ENCODE measurements around the gene CLSTN1.

DNA sequence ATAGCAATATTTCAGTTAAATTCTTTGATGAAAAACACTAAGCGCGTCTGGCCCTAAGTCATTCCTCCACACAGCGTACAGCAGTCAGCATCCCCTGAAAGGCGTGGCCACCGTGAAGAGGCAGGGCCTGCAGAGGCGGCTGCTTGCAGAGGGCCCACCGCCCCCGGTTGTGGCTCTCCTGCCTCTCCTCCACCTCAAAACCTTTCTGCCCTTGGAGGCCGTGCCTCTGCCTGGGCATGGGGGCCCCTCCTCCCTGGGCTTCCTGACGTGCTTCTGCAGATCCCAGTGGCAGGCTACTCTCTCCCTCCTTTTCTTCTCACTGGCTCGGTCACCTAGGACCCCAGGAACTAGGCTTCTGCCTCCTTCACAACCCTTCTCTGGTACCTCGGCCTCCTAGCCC lies 16.2 kb downstream of the CLSTN1 start:
- TF ChIP-seq OSR1 (CRISPR knock-in tag; IDR thresholded peaks at IDR 0.05), result no peak
- TF ChIP-seq RARB (CRISPR knock-in tag; IDR thresholded peaks at IDR 0.05), result no peak
- no peak for TF ChIP-seq CREB5 (CRISPR knock-in tag; IDR thresholded peaks at IDR 0.05; ENCODE audit: low read depth)
- TF ChIP-seq SNAI2 (CRISPR knock-in tag; IDR thresholded peaks at IDR 0.05), result no peak
- no peak for TF ChIP-seq ARNTL (CRISPR knock-in tag; IDR thresholded peaks at IDR 0.05; ENCODE audit: borderline replicate concordance, low read depth)
- TF ChIP-seq, protein P1, sequence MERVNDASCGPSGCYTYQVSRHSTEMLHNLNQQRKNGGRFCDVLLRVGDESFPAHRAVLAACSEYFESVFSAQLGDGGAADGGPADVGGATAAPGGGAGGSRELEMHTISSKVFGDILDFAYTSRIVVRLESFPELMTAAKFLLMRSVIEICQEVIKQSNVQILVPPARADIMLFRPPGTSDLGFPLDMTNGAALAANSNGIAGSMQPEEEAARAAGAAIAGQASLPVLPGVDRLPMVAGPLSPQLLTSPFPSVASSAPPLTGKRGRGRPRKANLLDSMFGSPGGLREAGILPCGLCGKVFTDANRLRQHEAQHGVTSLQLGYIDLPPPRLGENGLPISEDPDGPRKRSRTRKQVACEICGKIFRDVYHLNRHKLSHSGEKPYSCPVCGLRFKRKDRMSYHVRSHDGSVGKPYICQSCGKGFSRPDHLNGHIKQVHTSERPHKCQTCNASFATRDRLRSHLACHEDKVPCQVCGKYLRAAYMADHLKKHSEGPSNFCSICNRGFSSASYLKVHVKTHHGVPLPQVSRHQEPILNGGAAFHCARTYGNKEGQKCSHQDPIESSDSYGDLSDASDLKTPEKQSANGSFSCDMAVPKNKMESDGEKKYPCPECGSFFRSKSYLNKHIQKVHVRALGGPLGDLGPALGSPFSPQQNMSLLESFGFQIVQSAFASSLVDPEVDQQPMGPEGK (CRISPR knock-in tag; IDR thresholded peaks at IDR 0.05; ENCODE audit: borderline replicate concordance), result no peak
